AG09319 (cell line): ENCODE measurements around the gene SPEF1.

Experiments
- DNase-seq: peaks from one replicate; pipeline ENCODE4 v3.0.0-alpha.2; 2010; ENCODE audit warnings: low read depth; ENCODE audit errors: extremely low read depth
- CTCF ChIP-seq: IDR thresholded peaks from 2 replicates; pipeline ENCODE4 v1.5.1; 2011; ENCODE audit warnings: low read depth, mild to moderate bottlenecking, inconsistent platforms, low read length, moderate library complexity

SPEF1 gene

GRCh38 chr20:3804254-3804751, 23.1 kb upstream of the SPEF1 start:
- TF ChIP-seq CTCF: no peak
- DNase-seq: no peak

- DNase-seq: no peak
- no peak for TF ChIP-seq CTCF
These were observed 22.6 kb upstream of the SPEF1 start for GRCh38 chr20:3803854-3804253.

- TF ChIP-seq CTCF: no peak
- DNase-seq: no peak
These were observed 22.0 kb upstream of the SPEF1 start for GRCh38 chr20:3803289-3803688.

- no peak for TF ChIP-seq CTCF
- no peak for DNase-seq
These were observed 21.4 kb upstream of the SPEF1 start for GRCh38 chr20:3802524-3803239.

- DNase-seq: no peak
- no peak for TF ChIP-seq CTCF
These were observed 20.6 kb upstream of the SPEF1 start for GRCh38 chr20:3801846-3802245.

- TF ChIP-seq CTCF: no peak
- DNase-seq: no peak
These were observed 20.1 kb upstream of the SPEF1 start for GRCh38 chr20:3801299-3801698.

- DNase-seq: no peak
- TF ChIP-seq CTCF: no peak
These were observed 19.6 kb upstream of the SPEF1 start for GRCh38 chr20:3800878-3801260.
